ENCODE measurements around the gene FBN1.

DNA sequence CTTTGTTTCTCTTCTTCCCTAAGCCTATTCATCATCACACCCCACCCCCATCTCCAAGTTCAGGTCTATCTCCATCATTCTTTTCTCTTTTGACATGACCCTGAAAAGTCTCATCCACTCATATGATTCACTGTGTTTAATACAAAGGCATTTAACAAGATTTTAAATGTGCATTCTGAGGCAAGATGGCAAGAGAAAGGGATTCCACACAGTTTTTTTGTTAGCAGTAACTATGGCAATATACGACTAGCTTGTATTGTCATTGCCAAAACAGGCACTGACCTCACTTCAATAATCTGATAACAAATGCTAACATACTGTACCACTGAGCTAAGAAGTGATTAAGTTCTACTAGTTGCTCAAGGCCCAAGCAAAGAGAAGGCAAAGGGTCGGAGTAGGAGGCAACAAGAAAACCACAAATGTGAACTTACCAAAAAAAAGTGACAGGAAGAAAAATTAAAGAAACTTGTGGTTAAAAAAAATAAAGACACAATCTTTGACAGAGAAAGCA is 53.2 kb downstream of the FBN1 start:
- TF ChIP-seq, protein P1, sequence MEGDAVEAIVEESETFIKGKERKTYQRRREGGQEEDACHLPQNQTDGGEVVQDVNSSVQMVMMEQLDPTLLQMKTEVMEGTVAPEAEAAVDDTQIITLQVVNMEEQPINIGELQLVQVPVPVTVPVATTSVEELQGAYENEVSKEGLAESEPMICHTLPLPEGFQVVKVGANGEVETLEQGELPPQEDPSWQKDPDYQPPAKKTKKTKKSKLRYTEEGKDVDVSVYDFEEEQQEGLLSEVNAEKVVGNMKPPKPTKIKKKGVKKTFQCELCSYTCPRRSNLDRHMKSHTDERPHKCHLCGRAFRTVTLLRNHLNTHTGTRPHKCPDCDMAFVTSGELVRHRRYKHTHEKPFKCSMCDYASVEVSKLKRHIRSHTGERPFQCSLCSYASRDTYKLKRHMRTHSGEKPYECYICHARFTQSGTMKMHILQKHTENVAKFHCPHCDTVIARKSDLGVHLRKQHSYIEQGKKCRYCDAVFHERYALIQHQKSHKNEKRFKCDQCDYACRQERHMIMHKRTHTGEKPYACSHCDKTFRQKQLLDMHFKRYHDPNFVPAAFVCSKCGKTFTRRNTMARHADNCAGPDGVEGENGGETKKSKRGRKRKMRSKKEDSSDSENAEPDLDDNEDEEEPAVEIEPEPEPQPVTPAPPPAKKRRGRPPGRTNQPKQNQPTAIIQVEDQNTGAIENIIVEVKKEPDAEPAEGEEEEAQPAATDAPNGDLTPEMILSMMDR (conservative IDR thresholded peaks at IDR 0.05; ENCODE audit: low read depth in 2 of 2): no peak
- TF ChIP-seq EZH2 (IDR thresholded peaks at IDR 0.05; ENCODE audit: low read depth, unreplicated experiment): no peak
- no peak for TF ChIP-seq POLR2AphosphoS5 (IDR thresholded peaks at IDR 0.05; ENCODE audit: low read depth)
- TF ChIP-seq, protein P2, sequence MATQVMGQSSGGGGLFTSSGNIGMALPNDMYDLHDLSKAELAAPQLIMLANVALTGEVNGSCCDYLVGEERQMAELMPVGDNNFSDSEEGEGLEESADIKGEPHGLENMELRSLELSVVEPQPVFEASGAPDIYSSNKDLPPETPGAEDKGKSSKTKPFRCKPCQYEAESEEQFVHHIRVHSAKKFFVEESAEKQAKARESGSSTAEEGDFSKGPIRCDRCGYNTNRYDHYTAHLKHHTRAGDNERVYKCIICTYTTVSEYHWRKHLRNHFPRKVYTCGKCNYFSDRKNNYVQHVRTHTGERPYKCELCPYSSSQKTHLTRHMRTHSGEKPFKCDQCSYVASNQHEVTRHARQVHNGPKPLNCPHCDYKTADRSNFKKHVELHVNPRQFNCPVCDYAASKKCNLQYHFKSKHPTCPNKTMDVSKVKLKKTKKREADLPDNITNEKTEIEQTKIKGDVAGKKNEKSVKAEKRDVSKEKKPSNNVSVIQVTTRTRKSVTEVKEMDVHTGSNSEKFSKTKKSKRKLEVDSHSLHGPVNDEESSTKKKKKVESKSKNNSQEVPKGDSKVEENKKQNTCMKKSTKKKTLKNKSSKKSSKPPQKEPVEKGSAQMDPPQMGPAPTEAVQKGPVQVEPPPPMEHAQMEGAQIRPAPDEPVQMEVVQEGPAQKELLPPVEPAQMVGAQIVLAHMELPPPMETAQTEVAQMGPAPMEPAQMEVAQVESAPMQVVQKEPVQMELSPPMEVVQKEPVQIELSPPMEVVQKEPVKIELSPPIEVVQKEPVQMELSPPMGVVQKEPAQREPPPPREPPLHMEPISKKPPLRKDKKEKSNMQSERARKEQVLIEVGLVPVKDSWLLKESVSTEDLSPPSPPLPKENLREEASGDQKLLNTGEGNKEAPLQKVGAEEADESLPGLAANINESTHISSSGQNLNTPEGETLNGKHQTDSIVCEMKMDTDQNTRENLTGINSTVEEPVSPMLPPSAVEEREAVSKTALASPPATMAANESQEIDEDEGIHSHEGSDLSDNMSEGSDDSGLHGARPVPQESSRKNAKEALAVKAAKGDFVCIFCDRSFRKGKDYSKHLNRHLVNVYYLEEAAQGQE (IDR thresholded peaks at IDR 0.05; ENCODE audit: unreplicated experiment): no peak
- no peak for TF ChIP-seq EZH2phosphoT487 (IDR thresholded peaks at IDR 0.05; ENCODE audit: unreplicated experiment)
- no peak for TF ChIP-seq JUNB (IDR thresholded peaks at IDR 0.05; ENCODE audit: unreplicated experiment)
- TF ChIP-seq, protein P3, sequence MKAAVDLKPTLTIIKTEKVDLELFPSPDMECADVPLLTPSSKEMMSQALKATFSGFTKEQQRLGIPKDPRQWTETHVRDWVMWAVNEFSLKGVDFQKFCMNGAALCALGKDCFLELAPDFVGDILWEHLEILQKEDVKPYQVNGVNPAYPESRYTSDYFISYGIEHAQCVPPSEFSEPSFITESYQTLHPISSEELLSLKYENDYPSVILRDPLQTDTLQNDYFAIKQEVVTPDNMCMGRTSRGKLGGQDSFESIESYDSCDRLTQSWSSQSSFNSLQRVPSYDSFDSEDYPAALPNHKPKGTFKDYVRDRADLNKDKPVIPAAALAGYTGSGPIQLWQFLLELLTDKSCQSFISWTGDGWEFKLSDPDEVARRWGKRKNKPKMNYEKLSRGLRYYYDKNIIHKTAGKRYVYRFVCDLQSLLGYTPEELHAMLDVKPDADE (IDR thresholded peaks at IDR 0.05): no peak
- TF ChIP-seq CREB1 (CRISPR knock-in tag; IDR thresholded peaks at IDR 0.05; ENCODE audit: low read depth): no peak
- no peak for TF ChIP-seq ZNF331 (CRISPR knock-in tag; IDR thresholded peaks at IDR 0.05; ENCODE audit: low read depth)
- TF ChIP-seq, protein P4, sequence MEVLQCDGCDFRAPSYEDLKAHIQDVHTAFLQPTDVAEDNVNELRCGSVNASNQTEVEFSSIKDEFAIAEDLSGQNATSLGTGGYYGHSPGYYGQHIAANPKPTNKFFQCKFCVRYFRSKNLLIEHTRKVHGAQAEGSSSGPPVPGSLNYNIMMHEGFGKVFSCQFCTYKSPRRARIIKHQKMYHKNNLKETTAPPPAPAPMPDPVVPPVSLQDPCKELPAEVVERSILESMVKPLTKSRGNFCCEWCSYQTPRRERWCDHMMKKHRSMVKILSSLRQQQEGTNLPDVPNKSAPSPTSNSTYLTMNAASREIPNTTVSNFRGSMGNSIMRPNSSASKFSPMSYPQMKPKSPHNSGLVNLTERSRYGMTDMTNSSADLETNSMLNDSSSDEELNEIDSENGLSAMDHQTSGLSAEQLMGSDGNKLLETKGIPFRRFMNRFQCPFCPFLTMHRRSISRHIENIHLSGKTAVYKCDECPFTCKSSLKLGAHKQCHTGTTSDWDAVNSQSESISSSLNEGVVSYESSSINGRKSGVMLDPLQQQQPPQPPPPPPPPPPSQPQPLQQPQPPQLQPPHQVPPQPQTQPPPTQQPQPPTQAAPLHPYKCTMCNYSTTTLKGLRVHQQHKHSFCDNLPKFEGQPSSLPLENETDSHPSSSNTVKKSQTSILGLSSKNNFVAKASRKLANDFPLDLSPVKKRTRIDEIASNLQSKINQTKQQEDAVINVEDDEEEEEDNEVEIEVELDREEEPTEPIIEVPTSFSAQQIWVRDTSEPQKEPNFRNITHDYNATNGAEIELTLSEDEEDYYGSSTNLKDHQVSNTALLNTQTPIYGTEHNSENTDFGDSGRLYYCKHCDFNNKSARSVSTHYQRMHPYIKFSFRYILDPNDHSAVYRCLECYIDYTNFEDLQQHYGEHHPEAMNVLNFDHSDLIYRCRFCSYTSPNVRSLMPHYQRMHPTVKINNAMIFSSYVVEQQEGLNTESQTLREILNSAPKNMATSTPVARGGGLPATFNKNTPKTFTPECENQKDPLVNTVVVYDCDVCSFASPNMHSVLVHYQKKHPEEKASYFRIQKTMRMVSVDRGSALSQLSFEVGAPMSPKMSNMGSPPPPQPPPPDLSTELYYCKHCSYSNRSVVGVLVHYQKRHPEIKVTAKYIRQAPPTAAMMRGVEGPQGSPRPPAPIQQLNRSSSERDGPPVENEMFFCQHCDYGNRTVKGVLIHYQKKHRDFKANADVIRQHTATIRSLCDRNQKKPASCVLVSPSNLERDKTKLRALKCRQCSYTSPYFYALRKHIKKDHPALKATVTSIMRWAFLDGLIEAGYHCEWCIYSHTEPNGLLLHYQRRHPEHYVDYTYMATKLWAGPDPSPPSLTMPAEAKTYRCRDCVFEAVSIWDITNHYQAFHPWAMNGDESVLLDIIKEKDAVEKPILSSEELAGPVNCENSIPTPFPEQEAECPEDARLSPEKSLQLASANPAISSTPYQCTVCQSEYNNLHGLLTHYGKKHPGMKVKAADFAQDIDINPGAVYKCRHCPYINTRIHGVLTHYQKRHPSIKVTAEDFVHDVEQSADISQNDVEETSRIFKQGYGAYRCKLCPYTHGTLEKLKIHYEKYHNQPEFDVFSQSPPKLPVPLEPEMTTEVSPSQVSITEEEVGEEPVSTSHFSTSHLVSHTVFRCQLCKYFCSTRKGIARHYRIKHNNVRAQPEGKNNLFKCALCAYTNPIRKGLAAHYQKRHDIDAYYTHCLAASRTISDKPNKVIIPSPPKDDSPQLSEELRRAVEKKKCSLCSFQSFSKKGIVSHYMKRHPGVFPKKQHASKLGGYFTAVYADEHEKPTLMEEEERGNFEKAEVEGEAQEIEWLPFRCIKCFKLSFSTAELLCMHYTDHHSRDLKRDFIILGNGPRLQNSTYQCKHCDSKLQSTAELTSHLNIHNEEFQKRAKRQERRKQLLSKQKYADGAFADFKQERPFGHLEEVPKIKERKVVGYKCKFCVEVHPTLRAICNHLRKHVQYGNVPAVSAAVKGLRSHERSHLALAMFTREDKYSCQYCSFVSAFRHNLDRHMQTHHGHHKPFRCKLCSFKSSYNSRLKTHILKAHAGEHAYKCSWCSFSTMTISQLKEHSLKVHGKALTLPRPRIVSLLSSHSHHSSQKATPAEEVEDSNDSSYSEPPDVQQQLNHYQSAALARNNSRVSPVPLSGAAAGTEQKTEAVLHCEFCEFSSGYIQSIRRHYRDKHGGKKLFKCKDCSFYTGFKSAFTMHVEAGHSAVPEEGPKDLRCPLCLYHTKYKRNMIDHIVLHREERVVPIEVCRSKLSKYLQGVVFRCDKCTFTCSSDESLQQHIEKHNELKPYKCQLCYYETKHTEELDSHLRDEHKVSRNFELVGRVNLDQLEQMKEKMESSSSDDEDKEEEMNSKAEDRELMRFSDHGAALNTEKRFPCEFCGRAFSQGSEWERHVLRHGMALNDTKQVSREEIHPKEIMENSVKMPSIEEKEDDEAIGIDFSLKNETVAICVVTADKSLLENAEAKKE (CRISPR knock-in tag; IDR thresholded peaks at IDR 0.05): no peak
- TF ChIP-seq STAT1 (IDR thresholded peaks at IDR 0.05; ENCODE audit: unreplicated experiment): no peak
